Activated CD8-positive, alpha-beta memory T cell treated with anti-CD3 and anti-CD28 coated beads, Interleukin-2, amount 10 ng/mL, durations not matched to agents 7 days and 5 days (primary cell): ENCODE measurements around the gene HNRNPA3. TPM values are rescaled to one million over a fixed set of nuclear protein-coding genes. Genes with fewer than 3 reads are reported as not detected.

Source experiments
- ATAC-seq: fragments of 150-1000 bp; cut with Tn5 transposase; one replicate; pipeline ENCODE4 v1.10.0; 2021; ENCODE audit warnings: moderate library complexity
- CTCF ChIA-PET: fragments of 350-600 bp; sonication (Branson Sonifier 250); formaldehyde crosslinking; loops from one replicate; lab custom pipeline; 2021; ENCODE audit warnings: antibody characterized with exemption; lab: Charles Lee
- DNase-seq: peaks from one replicate; pipeline ENCODE4 v3.0.0-alpha.2; 2020
- H3K27ac Mint-ChIP-seq: one replicate; pipeline ENCODE4 v1.8.0; 2021; ENCODE audit warnings: mild to moderate bottlenecking, mixed read lengths
- H3K27me3 Mint-ChIP-seq: one replicate; pipeline ENCODE4 v1.8.0; 2021; ENCODE audit warnings: mixed read lengths
- H3K36me3 Mint-ChIP-seq: one replicate; pipeline ENCODE4 v1.8.0; 2021; ENCODE audit warnings: mild to moderate bottlenecking, mixed read lengths
- H3K4me1 Mint-ChIP-seq: one replicate; pipeline ENCODE4 v1.8.0; 2021; ENCODE audit warnings: mixed read lengths
- H3K4me3 Mint-ChIP-seq: one replicate; pipeline ENCODE4 v1.8.0; 2021; ENCODE audit warnings: mild to moderate bottlenecking, moderate library complexity, mixed read lengths
- H3K9me3 Mint-ChIP-seq: one replicate; pipeline ENCODE4 v1.8.0; 2022; ENCODE audit warnings: low read depth, mixed read lengths
- total RNA-seq, 2 experiments: library from RNA; stranded (reverse); gene quantifications; one replicate each; pipeline ENCODE4 v1.2.3, GENCODE V29; 2021

HNRNPA3 gene
- total RNA-seq, 2 experiments from 2014 or later = 298 to 320 TPM

- no peaks in the 10 kb centered on the region for H3K9me3 Mint-ChIP-seq
- H3K27me3 Mint-ChIP-seq = no peaks in the 10 kb centered on the region
- peaks cover 44% of the 10 kb centered on the region for H3K36me3 Mint-ChIP-seq
- H3K4me1 Mint-ChIP-seq = peaks cover 19% of the 10 kb centered on the region
- CTCF ChIA-PET = interaction anchor here (0.7 to 3.8 kb wide), 5 partner anchors 38 to 76 kb away, joined by 3 to 16 read pairs (median 5); no protein-coding TSS in a partner anchor
- DNase-seq (no peak), ATAC-seq (no peak)
- H3K4me3 Mint-ChIP-seq = no peak overlapping the region
- H3K27ac Mint-ChIP-seq = peak overlapping the region; percentile 44
Observed at GRCh38 chr2:177225965-177226360, 13.4 kb downstream of the HNRNPA3 start.

GRCh38 chr2:177229442-177230242, 17.0 kb downstream of the HNRNPA3 start:
- peaks cover 15% of the 10 kb centered on the region for H3K4me1 Mint-ChIP-seq
- H3K4me3 Mint-ChIP-seq = no peak overlapping the region
- peaks cover 44% of the 10 kb centered on the region for H3K36me3 Mint-ChIP-seq
- ATAC-seq (peak; percentile 21), DNase-seq (no peak)
- CTCF ChIA-PET = interaction anchor here (1.0 to 3.6 kb wide), 4 partner anchors 8 to 65 kb away, joined by 3 to 19 read pairs (median 4); no protein-coding TSS in a partner anchor
- H3K27me3 Mint-ChIP-seq = no peaks in the 10 kb centered on the region
- no peaks in the 10 kb centered on the region for H3K9me3 Mint-ChIP-seq
- H3K27ac Mint-ChIP-seq = peak overlapping the region; percentile 3

GRCh38 chr2:177231270-177231669, 18.7 kb downstream of the HNRNPA3 start:
- no peak for DNase-seq
- Mint-ChIP-seq H3K27me3 (no peaks in the 10 kb centered on the region), H3K36me3 (peaks cover 52% of the 10 kb centered on the region), H3K9me3 (no peaks in the 10 kb centered on the region), H3K4me1 (peaks cover 17% of the 10 kb centered on the region), H3K27ac (peak overlapping the region; percentile 16), H3K4me3 (no peak overlapping the region)
- ATAC-seq = no peak
- CTCF ChIA-PET = interaction anchor here (0.9 to 3.6 kb wide), 3 partner anchors 32 to 66 kb away, joined by 4 to 19 read pairs (median 7); no protein-coding TSS in a partner anchor

- Mint-ChIP-seq H3K27me3 (no peaks in the 10 kb centered on the region), H3K9me3 (no peaks in the 10 kb centered on the region), H3K36me3 (peaks cover 52% of the 10 kb centered on the region), H3K4me1 (peaks cover 19% of the 10 kb centered on the region), H3K4me3 (no peak overlapping the region), H3K27ac (no peak overlapping the region)
- no peak for DNase-seq
- no peak for ATAC-seq
- CTCF ChIA-PET = interaction anchor here (0.9 to 3.6 kb wide), 5 partner anchors 30 to 67 kb away, joined by 3 to 19 read pairs (median 5); no protein-coding TSS in a partner anchor
Observed at GRCh38 chr2:177232098-177232704, 19.6 kb downstream of the HNRNPA3 start.

GRCh38 chr2:177234267-177234666, 21.7 kb downstream of the HNRNPA3 start:
- ATAC-seq (no peak), DNase-seq (no peak)
- Mint-ChIP-seq H3K9me3 (no peaks in the 10 kb centered on the region), H3K27me3 (no peaks in the 10 kb centered on the region), H3K4me1 (peaks cover 30% of the 10 kb centered on the region), H3K27ac (no peak overlapping the region), H3K4me3 (no peak overlapping the region), H3K36me3 (peaks cover 44% of the 10 kb centered on the region)
- CTCF ChIA-PET = interaction anchor here (0.7 to 1.4 kb wide), 4 partner anchors 11 to 58 kb away, joined by 3 read pairs; no protein-coding TSS in a partner anchor

- CTCF ChIA-PET = interaction anchor here (1.0 kb wide), 1 partner anchor 27 kb away, joined by 3 read pairs; no protein-coding TSS in a partner anchor
- peaks cover 38% of the 10 kb centered on the region for H3K4me1 Mint-ChIP-seq
- H3K4me3 Mint-ChIP-seq = no peak overlapping the region
- ATAC-seq (no peak), DNase-seq (no peak)
- no peak overlapping the region for H3K27ac Mint-ChIP-seq
- no peaks in the 10 kb centered on the region for H3K9me3 Mint-ChIP-seq
- no peaks in the 10 kb centered on the region for H3K27me3 Mint-ChIP-seq
- peaks cover 38% of the 10 kb centered on the region for H3K36me3 Mint-ChIP-seq
Observed at GRCh38 chr2:177235855-177236437, 23.4 kb downstream of the HNRNPA3 start.

- CTCF ChIA-PET = interaction anchor here (0.9 to 3.8 kb wide), 6 partner anchors 9 to 73 kb away, joined by 3 to 36 read pairs (median 4); partner anchors contain the start of gene NFE2L2
- Mint-ChIP-seq H3K27me3 (no peaks in the 10 kb centered on the region), H3K36me3 (peaks cover 32% of the 10 kb centered on the region), H3K27ac (peak overlapping the region; percentile 20), H3K4me3 (no peak overlapping the region), H3K4me1 (peaks cover 49% of the 10 kb centered on the region), H3K9me3 (no peaks in the 10 kb centered on the region)
- DNase-seq = no peak
- no peak for ATAC-seq
Observed at GRCh38 chr2:177237932-177238331, 25.3 kb downstream of the HNRNPA3 start.

GRCh38 chr2:177239053-177239452, 26.5 kb downstream of the HNRNPA3 start:
- DNase-seq (no peak), ATAC-seq (no peak)
- Mint-ChIP-seq H3K27me3 (no peaks in the 10 kb centered on the region), H3K9me3 (no peaks in the 10 kb centered on the region), H3K27ac (peak overlapping the region; percentile 62), H3K4me1 (peaks cover 57% of the 10 kb centered on the region), H3K36me3 (peaks cover 28% of the 10 kb centered on the region), H3K4me3 (no peak overlapping the region)
- CTCF ChIA-PET = interaction anchor here (0.8 to 3.8 kb wide), 5 partner anchors 10 to 74 kb away, joined by 4 to 36 read pairs (median 12); partner anchors contain the start of gene NFE2L2

GRCh38 chr2:177239932-177240630, 27.5 kb downstream of the HNRNPA3 start:
- Mint-ChIP-seq H3K4me1 (peaks cover 65% of the 10 kb centered on the region), H3K27ac (peak overlapping the region; percentile 88), H3K36me3 (peaks cover 29% of the 10 kb centered on the region), H3K27me3 (no peaks in the 10 kb centered on the region), H3K9me3 (no peaks in the 10 kb centered on the region), H3K4me3 (peak overlapping the region; percentile 34)
- ATAC-seq (peak; percentile 95), DNase-seq (peak; percentile 77)
- CTCF ChIA-PET = interaction anchor here (0.8 to 3.8 kb wide), 9 partner anchors 11 to 95 kb away, joined by 3 to 36 read pairs (median 4); partner anchors contain the start of gene NFE2L2

- ATAC-seq = peak; percentile 3
- peaks cover 23% of the 10 kb centered on the region for H3K36me3 Mint-ChIP-seq
- CTCF ChIA-PET = interaction anchor here (1.0 to 3.8 kb wide), 4 partner anchors 22 to 94 kb away, joined by 3 to 36 read pairs (median 8); partner anchors contain the start of gene NFE2L2
- H3K27ac Mint-ChIP-seq = peak overlapping the region; percentile 88
- H3K4me1 Mint-ChIP-seq = peaks cover 70% of the 10 kb centered on the region
- peak overlapping the region; percentile 4 for H3K4me3 Mint-ChIP-seq
- no peaks in the 10 kb centered on the region for H3K27me3 Mint-ChIP-seq
- no peak for DNase-seq
- H3K9me3 Mint-ChIP-seq = no peaks in the 10 kb centered on the region
Observed at GRCh38 chr2:177241711-177242120, 29.1 kb downstream of the HNRNPA3 start.

- Mint-ChIP-seq H3K9me3 (no peaks in the 10 kb centered on the region), H3K4me3 (no peak overlapping the region), H3K36me3 (peaks cover 23% of the 10 kb centered on the region), H3K4me1 (peaks cover 72% of the 10 kb centered on the region), H3K27me3 (no peaks in the 10 kb centered on the region), H3K27ac (peak overlapping the region; percentile 88)
- CTCF ChIA-PET = no interaction called here
- ATAC-seq (no peak), DNase-seq (no peak)
Observed at GRCh38 chr2:177242121-177242987, 29.8 kb downstream of the HNRNPA3 start.

- CTCF ChIA-PET = interaction anchor here (1.9 kb wide), 1 partner anchor 20 kb away, joined by 8 read pairs; no protein-coding TSS in a partner anchor
- no peak for ATAC-seq
Observed at GRCh38 chr2:177243073-177243472, 30.5 kb downstream of the HNRNPA3 start.

More at GRCh38 chr2:177243073-177243472, 30.5 kb downstream of the HNRNPA3 start:
- Mint-ChIP-seq H3K4me3 (no peak overlapping the region), H3K9me3 (no peaks in the 10 kb centered on the region), H3K4me1 (peaks cover 69% of the 10 kb centered on the region), H3K27me3 (no peaks in the 10 kb centered on the region), H3K36me3 (peaks cover 23% of the 10 kb centered on the region), H3K27ac (peak overlapping the region; percentile 13)
- no peak for DNase-seq
